ENCODE measurements around the gene FZR1. TPM values are rescaled to one million over a fixed set of nuclear protein-coding genes. Genes with fewer than 3 reads are reported as not detected.

The FZR1 gene
- total and polyA plus RNA-seq, 9 of the 15 experiments (the other 6 are each of a cell fraction or from before 2014, with no cell fraction given) = 0.18 to 48.0 (median 22.2) TPM

GRCh38 chr19:3580156-3580934 is 74.2 kb downstream of the FZR1 start (continued):
- TF ChIP-seq LCOR (CRISPR knock-in tag; IDR thresholded peaks at IDR 0.05) (no peak), ZNF12 (CRISPR knock-in tag; IDR thresholded peaks at IDR 0.05) (no peak), ZNF766 (CRISPR knock-in tag; conservative IDR thresholded peaks at IDR 0.05) (no peak), GATAD2A (IDR thresholded peaks at IDR 0.05) (no peak), ZNF324 (CRISPR knock-in tag; IDR thresholded peaks at IDR 0.05) (no peak), SMARCE1 (IDR thresholded peaks at IDR 0.05) (peak; percentile 87), CHD7 (IDR thresholded peaks at IDR 0.05; ENCODE audit: low read depth, low read length) (no peak), ZFPM2 (CRISPR knock-in tag; IDR thresholded peaks at IDR 0.05) (no peak), ZNF431 (CRISPR knock-in tag; IDR thresholded peaks at IDR 0.05) (no peak), NRF1 (conservative IDR thresholded peaks at IDR 0.05 in 1 of 2, IDR thresholded peaks at IDR 0.05 in 1 of 2) (0 out of 4 replicates have a peak, but pooled peaks of 1 of the 2 experiments have one; percentile 17), ZNF280B (CRISPR knock-in tag; IDR thresholded peaks at IDR 0.05) (no peak), ZFP1 (CRISPR knock-in tag; IDR thresholded peaks at IDR 0.05) (no peak), TCFL5 (CRISPR knock-in tag; conservative IDR thresholded peaks at IDR 0.05) (no peak), MECOM (CRISPR knock-in tag; IDR thresholded peaks at IDR 0.05) (no peak), CHD4 (IDR thresholded peaks at IDR 0.05; ENCODE audit: insufficient read depth, insufficient replicate concordance, low read depth, low read length, poor library complexity, severe bottlenecking) (no peak), MEF2D (tag; conservative IDR thresholded peaks at IDR 0.05; ENCODE audit: low read depth) (0 out of 2 replicates have a peak, but pooled peaks have one; percentile 21)
